Chondrocyte (in vitro differentiated cells): ENCODE data around the gene MYLK. TPM values are rescaled to one million over a fixed set of nuclear protein-coding genes. Genes with fewer than 3 reads are reported as not detected.

Experiments used
- DNase-seq: peaks from one replicate; pipeline ENCODE4 v3.0.0; 2021; ENCODE audit warnings: mixed read lengths, low spot score
- H3K27ac Mint-ChIP-seq: one replicate; pipeline ENCODE4 v1.8.0; 2021; ENCODE audit warnings: mild to moderate bottlenecking, moderate library complexity, mixed read lengths; ENCODE audit not compliant: unreplicated experiment
- H3K27me3 Mint-ChIP-seq: 2 replicates; pipeline ENCODE4 v1.8.0; 2021; ENCODE audit warnings: low read depth, mixed read lengths
- H3K36me3 Mint-ChIP-seq: 2 replicates; pipeline ENCODE4 v1.8.0; 2021; ENCODE audit warnings: low read depth, mixed read lengths
- H3K4me1 Mint-ChIP-seq: 2 replicates; pipeline ENCODE4 v1.8.0; 2021; ENCODE audit warnings: low read depth, mild to moderate bottlenecking, mixed read lengths
- H3K4me3 Mint-ChIP-seq: one replicate; pipeline ENCODE4 v1.8.0; 2021; ENCODE audit warnings: mild to moderate bottlenecking, moderate library complexity, mixed read lengths; ENCODE audit not compliant: unreplicated experiment
- H3K9me3 Mint-ChIP-seq: 2 replicates; pipeline ENCODE4 v1.8.0; 2021; ENCODE audit warnings: low read depth, mixed read lengths
- total RNA-seq: library from RNA; stranded (reverse); gene quantifications from 3 replicates; pipeline ENCODE4 v1.2.1, GENCODE V29; 2021
- TF ChIP-seq, protein P1 (sequence below): fragments of 200-600 bp; sonication (generic); IDR thresholded peaks from 2 replicates; pipeline ENCODE4 v1.5.0; 2021; ENCODE audit warnings: antibody characterized with exemption, mild to moderate bottlenecking, moderate library complexity

The MYLK gene
- total RNA-seq, 1 donor from 2014 or later: 405 TPM

DNA sequence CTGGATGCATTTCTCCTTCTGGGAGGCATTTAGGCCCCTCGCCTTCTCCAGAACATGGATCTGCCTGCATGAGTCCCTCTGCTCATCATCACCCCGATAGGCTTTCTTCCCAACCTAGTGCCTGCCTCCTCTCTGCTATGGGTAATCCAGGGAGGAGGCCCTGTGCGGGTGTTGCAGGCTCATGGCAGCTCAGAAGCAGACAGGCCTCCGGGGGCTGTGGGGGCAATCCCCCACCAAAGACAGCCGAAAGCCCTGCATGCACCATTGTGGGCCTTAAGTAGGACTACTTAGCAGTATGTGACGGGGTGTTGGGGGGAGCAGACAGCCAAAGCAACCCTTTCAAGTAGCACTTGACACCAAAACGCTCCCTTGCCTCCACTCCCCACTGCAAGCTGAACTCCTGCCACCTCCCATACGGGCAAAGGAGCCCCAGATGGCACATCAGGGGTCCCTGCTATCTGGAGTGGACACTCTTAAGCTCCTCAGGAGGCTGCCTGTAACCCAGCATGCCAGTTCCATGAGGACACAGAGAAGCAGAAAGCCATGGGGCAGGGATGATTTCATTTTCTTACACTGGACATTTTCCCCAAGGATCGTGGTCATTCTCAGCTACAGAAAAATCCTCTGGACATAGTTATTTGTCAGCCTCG is 200.5 kb downstream of the MYLK start:
- Mint-ChIP-seq H3K36me3 (peaks cover 41% of the 10 kb centered on the region), H3K4me1 (peaks cover 94% of the 10 kb centered on the region), H3K27me3 (no peaks in the 10 kb centered on the region), H3K4me3 (no peak overlapping the region), H3K27ac (peak overlapping the region; percentile 65), H3K9me3 (no peaks in the 10 kb centered on the region)
- TF ChIP-seq, protein P1, sequence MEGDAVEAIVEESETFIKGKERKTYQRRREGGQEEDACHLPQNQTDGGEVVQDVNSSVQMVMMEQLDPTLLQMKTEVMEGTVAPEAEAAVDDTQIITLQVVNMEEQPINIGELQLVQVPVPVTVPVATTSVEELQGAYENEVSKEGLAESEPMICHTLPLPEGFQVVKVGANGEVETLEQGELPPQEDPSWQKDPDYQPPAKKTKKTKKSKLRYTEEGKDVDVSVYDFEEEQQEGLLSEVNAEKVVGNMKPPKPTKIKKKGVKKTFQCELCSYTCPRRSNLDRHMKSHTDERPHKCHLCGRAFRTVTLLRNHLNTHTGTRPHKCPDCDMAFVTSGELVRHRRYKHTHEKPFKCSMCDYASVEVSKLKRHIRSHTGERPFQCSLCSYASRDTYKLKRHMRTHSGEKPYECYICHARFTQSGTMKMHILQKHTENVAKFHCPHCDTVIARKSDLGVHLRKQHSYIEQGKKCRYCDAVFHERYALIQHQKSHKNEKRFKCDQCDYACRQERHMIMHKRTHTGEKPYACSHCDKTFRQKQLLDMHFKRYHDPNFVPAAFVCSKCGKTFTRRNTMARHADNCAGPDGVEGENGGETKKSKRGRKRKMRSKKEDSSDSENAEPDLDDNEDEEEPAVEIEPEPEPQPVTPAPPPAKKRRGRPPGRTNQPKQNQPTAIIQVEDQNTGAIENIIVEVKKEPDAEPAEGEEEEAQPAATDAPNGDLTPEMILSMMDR: no peak
- DNase-seq: no peak

DNA sequence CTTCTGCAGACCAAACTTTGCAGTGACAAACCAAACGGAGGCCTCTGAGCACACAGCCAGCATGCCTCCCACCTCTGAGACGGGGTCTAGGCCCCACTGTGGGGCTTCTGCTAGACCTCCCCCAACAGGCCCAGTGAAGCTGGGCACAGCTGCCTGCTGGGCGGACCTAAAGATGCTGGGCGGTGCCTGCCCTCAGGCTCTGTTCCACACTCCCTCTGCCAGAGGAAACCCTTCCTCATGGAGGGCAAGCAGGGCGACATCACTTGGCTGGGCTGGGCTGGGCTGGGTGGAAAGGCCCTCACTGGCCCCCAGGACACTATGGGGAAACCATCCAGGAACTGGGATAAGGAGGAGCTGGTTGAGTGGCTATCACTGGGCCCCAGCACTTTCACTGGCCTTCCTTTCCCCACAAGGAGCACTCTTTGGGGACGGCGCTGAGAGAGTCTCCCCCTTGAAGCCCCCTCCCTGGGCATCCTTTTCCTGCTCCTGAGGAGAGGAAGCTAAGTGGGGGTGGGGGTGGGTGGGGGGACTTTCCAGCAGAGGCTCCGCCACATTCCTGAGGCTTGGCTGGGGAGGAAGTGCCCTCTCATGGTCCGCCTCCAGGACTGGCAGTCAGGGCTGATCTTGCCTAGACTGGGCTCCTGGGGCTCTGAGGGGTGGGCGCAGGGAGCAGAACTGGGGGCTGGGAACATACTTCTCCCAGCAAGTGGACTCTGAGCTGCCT is 201.2 kb downstream of the MYLK start:
- DNase-seq: no peak
- Mint-ChIP-seq H3K36me3 (peaks cover 34% of the 10 kb centered on the region), H3K27ac (peak overlapping the region; percentile 78), H3K9me3 (no peaks in the 10 kb centered on the region), H3K27me3 (no peaks in the 10 kb centered on the region), H3K4me1 (peaks cover 94% of the 10 kb centered on the region), H3K4me3 (no peak overlapping the region)
- TF ChIP-seq, protein P1: no peak

DNA sequence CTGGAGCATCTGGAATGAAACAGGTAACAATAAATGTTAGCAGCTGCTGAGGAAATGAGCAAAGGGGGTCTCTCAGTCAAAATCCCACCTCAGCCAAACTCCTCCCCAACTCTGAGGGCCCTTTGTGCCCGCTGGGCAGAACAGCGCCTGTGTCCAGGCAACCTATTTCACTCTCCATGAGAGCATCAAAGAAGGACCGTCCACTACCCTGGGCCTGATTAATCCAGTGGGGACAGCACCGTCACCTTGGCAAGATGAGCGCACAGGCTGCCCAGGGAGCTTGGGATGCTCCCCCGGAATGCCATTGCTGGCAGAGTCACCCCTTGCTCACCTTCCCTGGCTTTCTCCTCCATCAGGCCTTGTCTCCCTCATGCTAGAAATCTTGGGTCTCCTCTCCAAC is 201.8 kb downstream of the MYLK start:
- peak overlapping the region; percentile 78 for H3K27ac Mint-ChIP-seq
- peaks cover 92% of the 10 kb centered on the region for H3K4me1 Mint-ChIP-seq
- peaks cover 30% of the 10 kb centered on the region for H3K36me3 Mint-ChIP-seq
- H3K27me3 Mint-ChIP-seq: no peaks in the 10 kb centered on the region
- TF ChIP-seq, protein P1: no peak
- no peak for DNase-seq
- no peak overlapping the region for H3K4me3 Mint-ChIP-seq
- H3K9me3 Mint-ChIP-seq: no peaks in the 10 kb centered on the region

DNA sequence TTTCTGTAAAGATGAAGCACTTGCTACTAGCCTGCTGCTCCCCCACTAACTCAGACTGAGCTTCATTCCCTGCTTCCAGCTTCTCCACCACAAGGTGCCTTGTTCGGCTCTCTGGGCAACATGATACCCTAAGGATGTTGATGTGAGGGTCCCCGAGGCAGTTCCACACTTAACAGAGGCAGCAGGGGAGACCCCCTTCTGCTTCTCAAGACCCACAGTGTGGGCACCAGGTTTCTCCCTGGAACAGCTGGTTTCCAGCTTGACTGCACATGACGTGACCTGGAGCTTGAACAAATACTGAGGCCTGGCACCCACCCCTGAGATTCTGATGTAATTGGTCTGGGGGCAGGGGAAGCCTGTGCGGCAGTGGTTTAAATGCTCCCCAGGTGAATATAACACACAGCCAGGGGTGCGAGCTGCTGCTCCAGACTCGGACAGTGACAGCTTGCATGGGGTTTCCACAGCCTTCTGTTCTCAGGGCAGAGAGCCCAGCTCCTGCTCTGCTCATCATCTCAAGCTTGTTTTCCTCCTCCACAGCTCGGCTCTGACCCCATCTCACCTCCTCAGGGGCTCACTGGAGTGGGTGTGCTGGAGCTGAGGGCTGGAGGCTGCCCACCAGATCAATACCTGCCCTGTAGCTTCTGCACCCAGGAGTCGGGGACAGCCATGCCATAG is 204.3 kb downstream of the MYLK start:
- Mint-ChIP-seq H3K4me1 (peaks cover 93% of the 10 kb centered on the region), H3K27ac (peak overlapping the region; percentile 65), H3K9me3 (no peaks in the 10 kb centered on the region), H3K4me3 (no peak overlapping the region), H3K27me3 (no peaks in the 10 kb centered on the region), H3K36me3 (peaks cover 29% of the 10 kb centered on the region)
- DNase-seq: no peak
- TF ChIP-seq, protein P1: no peak

DNA sequence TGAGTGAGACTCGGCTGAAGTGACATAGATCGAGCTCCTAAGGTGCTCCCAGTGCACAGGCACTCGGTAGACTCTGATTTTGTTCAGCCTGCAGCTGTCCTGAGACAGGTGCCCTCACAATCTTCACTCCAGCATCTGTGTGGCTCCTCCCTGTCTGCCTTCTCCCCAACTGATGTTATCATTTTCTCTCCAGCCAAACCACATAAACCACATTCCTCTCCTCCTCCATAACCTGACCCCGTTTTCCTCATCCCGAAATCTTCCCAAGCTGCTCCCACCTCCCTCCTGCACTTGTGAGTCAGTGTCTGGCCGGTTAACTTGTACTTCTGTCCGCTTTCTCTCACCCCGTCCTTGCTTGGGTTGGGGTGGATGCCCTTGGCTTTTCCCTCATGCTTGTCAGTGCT is 206.0 kb downstream of the MYLK start:
- peak overlapping the region; percentile 18 for H3K4me3 Mint-ChIP-seq
- H3K4me1 Mint-ChIP-seq: peaks cover 94% of the 10 kb centered on the region
- H3K27me3 Mint-ChIP-seq: no peaks in the 10 kb centered on the region
- DNase-seq: no peak
- H3K9me3 Mint-ChIP-seq: no peaks in the 10 kb centered on the region
- TF ChIP-seq, protein P1: no peak
- peak overlapping the region; percentile 85 for H3K27ac Mint-ChIP-seq
- peaks cover 35% of the 10 kb centered on the region for H3K36me3 Mint-ChIP-seq
